K562 (cell line): ENCODE results near the gene NPC1. TPM values are rescaled to one million over a fixed set of nuclear protein-coding genes. Genes with fewer than 3 reads are reported as not detected.

Experiments
- ATAC-seq: fragments of 200-7000 bp; cut with Tn5 transposase; 3 replicates; pipeline ENCODE4 v1.9.1; 2020; ENCODE audit warnings: moderate library complexity
- BruUV-seq: library from RNA; stranded (reverse); fragments of 400-500 nt; replicated peaks from 2 replicates; lab custom pipeline; 2021; lab: Mats Ljungman, UMichigan
- CTCF ChIA-PET: fragments of 300-600 bp; formaldehyde crosslinking; extraction: SDS; loops from one replicate; lab custom pipeline; 2021; ENCODE audit warnings: low intra/inter-chr PET ratio; lab: Yijun Ruan, JAX
- POLR2A ChIA-PET: fragments of 300-600, 350-650 bp; sonication (Branson Sonifier 250); formaldehyde crosslinking; extraction: SDS; loops from one replicate; lab custom pipeline; 2021; ENCODE audit warnings: antibody characterized with exemption, inconsistent platforms; lab: Yijun Ruan, JAX
- DNase-seq, 4 experiments: peaks; one replicate each; pipeline versions ENCODE4 v3.0.0 to v3.0.0-alpha.2; 2011 to 2018; ENCODE audit warnings: low spot score in 3 of 4, mixed read lengths in 3 of 4; ENCODE audit errors: extremely low read depth in 1 of 4
- FAIRE-seq: peaks from 2 replicates; lab custom pipeline; 2011; peaks lifted over from hg19 to GRCh38; lab: Jason Lieb, UNC
- H2AFZ ChIP-seq: 2 replicates; pipeline ENCODE4 v1.6.0; 2011; ENCODE audit warnings: low read depth, low read length, control low read depth, inconsistent platforms
- H3K27ac ChIP-seq: fragments of 200-600 bp; 3 replicates; pipeline ENCODE4 v1.8.0; 2011; ENCODE audit warnings: low read depth, mild to moderate bottlenecking, control low read depth, inconsistent platforms, low read length, moderate library complexity, mixed read lengths; ENCODE audit errors: extremely low read depth
- H3K27me3 ChIP-seq, 2 experiments: fragments of 300-600 bp in 1 of 2; 2 replicates in 1 of 2; 3 replicates in 1 of 2; pipeline versions ENCODE4 v1.6.0 to v1.8.0; 2011; ENCODE audit warnings: inconsistent platforms in 2 of 2, low read length in 2 of 2, mild to moderate bottlenecking in 1 of 2, mixed read lengths in 1 of 2, moderate library complexity in 1 of 2; ENCODE audit not compliant: control insufficient read depth in 2 of 2, insufficient read depth in 2 of 2
- H3K36me3 ChIP-seq: fragments of 300-600 bp; 3 replicates; pipeline ENCODE4 v1.8.0; 2011; ENCODE audit warnings: mild to moderate bottlenecking, low read length, inconsistent platforms; ENCODE audit not compliant: control insufficient read depth, insufficient read depth
- H3K4me1 ChIP-seq, 2 experiments: fragments of 200-600 bp in 1 of 2; replicated peaks in 1 of 2; 2 replicates in 1 of 2; 3 replicates in 1 of 2; pipeline versions ENCODE4 v1.5.1 to v1.8.0; 2011; ENCODE audit warnings: inconsistent platforms in 2 of 2, low read length in 2 of 2, mild to moderate bottlenecking in 1 of 2, mixed read lengths in 1 of 2, moderate library complexity in 1 of 2; ENCODE audit not compliant: control insufficient read depth in 2 of 2, insufficient read depth in 2 of 2
- H3K4me2 ChIP-seq: 2 replicates; pipeline ENCODE4 v1.6.1; 2011; ENCODE audit warnings: low read length, control low read depth, inconsistent platforms, mixed read lengths; ENCODE audit not compliant: insufficient read depth
- H3K4me3 ChIP-seq: fragments of 200-600 bp; sonication (generic), shearing (Covaris generic); 2 replicates; pipeline ENCODE4 v1.5.1; 2016; ENCODE audit warnings: control low read depth, inconsistent platforms
- H3K79me2 ChIP-seq: fragments of 200-600 bp; 3 replicates; pipeline ENCODE4 v1.8.0; 2011; ENCODE audit warnings: low read length, inconsistent platforms; ENCODE audit not compliant: control insufficient read depth, insufficient read depth
- H3K9ac ChIP-seq, 2 experiments: 2 replicates each; pipeline versions ENCODE4 v1.6.0 to v1.6.1; 2011; ENCODE audit warnings: low read depth in 2 of 2, low read length in 2 of 2, control low read depth in 1 of 2, inconsistent platforms in 1 of 2, mild to moderate bottlenecking in 1 of 2, mixed read lengths in 1 of 2; ENCODE audit not compliant: insufficient read depth in 1 of 2
- H3K9me1 ChIP-seq: one replicate; pipeline ENCODE4 v1.6.0; 2011; ENCODE audit warnings: inconsistent platforms, mild to moderate bottlenecking, low read length, moderate library complexity; ENCODE audit not compliant: control insufficient read depth, insufficient read depth
- H3K9me3 ChIP-seq: replicated peaks from 2 replicates; pipeline ENCODE4 v1.5.1; 2011; ENCODE audit warnings: low read depth, low read length, inconsistent platforms; ENCODE audit not compliant: control insufficient read depth, insufficient read depth
- H4K20me1 ChIP-seq: replicated peaks from 2 replicates; pipeline ENCODE4 v1.6.1; 2011; ENCODE audit warnings: low read length, inconsistent platforms, mixed read lengths; ENCODE audit not compliant: control insufficient read depth, insufficient read depth
- CEBPG ChIP-seq, 3 experiments: fragments of 200-800 bp in 1 of 3; sonication (Bioruptor generic) in 1 of 3; sonication (generic) in 1 of 3; formaldehyde crosslinking in 1 of 3; IDR thresholded peaks in 2 of 3; conservative IDR thresholded peaks in 1 of 3; 2 replicates each; pipeline versions ENCODE4 v1.6.1 to v1.8.0; 2016 to 2022; ENCODE audit warnings: missing compliant biosample characterization in 2 of 3, missing genetic modification characterization in 2 of 3, mild to moderate bottlenecking in 1 of 3, missing genetic modification reagents in 1 of 3
- DNMT1 ChIP-seq: fragments of 450-650 bp; IDR thresholded peaks from 2 replicates; pipeline ENCODE4 v1.6.1; 2016; ENCODE audit warnings: antibody characterized with exemption, mild to moderate bottlenecking
- HCFC1 ChIP-seq: IDR thresholded peaks from 2 replicates; pipeline ENCODE4 v1.6.1; 2012; ENCODE audit warnings: low read depth, low read length, improper control_type of control experiment
- MTA1 ChIP-seq: fragments of 450-650 bp; IDR thresholded peaks from 2 replicates; pipeline ENCODE4 v1.6.1; 2017; ENCODE audit warnings: borderline replicate concordance
- NCOA2 ChIP-seq, 2 experiments: fragments of 450-650 bp; IDR thresholded peaks; 2 replicates each; pipeline ENCODE4 v1.6.1; 2018; ENCODE audit warnings: mild to moderate bottlenecking in 2 of 2, moderate library complexity in 1 of 2; ENCODE audit not compliant: partially characterized antibody in 2 of 2
- RBM22 ChIP-seq: fragments of 200-400 bp; formaldehyde crosslinking; IDR thresholded peaks from 2 replicates; pipeline ENCODE4 v1.6.1; 2018; ENCODE audit warnings: low read length, low read depth; ENCODE audit not compliant: poor library complexity, severe bottlenecking
- TCF7 ChIP-seq: sonication (generic); IDR thresholded peaks from 2 replicates; pipeline ENCODE4 v1.6.1; 2016; ENCODE audit warnings: antibody characterized with exemption, borderline replicate concordance
- WGBS: fragments of 100-300 bp; shearing (Covaris generic); methylation state at CpG from one replicate; pipeline ENCODE4 v1.1.6; 2016; ENCODE audit warnings: low coverage, mixed read lengths; ENCODE audit not compliant: insufficient coverage; ENCODE audit errors: missing lambda C conversion rate; 5-methylcytosine and 5-hydroxymethylcytosine counted together
- in situ Hi-C: fragments of 300-500 bp; cut with MboI; formaldehyde crosslinking; loops from 4 replicates; pipeline ENCODE4 v1.15.0; 2018; ENCODE audit warnings: inconsistent platforms, mixed read lengths
- intact Hi-C: fragments of 100-400 bp; cut with micrococcal nuclease; formaldehyde crosslinking; loops from 2 replicates; pipeline ENCODE4 v1.14.2; 2022
- polyA plus RNA-seq, 8 experiments: library from polyadenylated mRNA; depleted of rRNA in 4 of 8; stranded (reverse) in 5 of 8; unstranded in 3 of 8; fragments of >200 nt; fragmentation: Nextera tagmentation in 2 of 8; fragmentation: Illumina TruSeq in 1 of 8; extraction: Ambion mirVana in 2 of 8; extraction: Trizol in 1 of 8; gene quantifications; 2 replicates each; pipeline versions ENCODE4 v1.2.1 to v1.2.3, GENCODE V29; 2011 to 2014; ENCODE audit warnings: inconsistent platforms in 1 of 8, missing spikeins in 1 of 8
- total RNA-seq, 7 experiments: library from RNA; depleted of rRNA in 6 of 7; stranded (reverse); fragments of >200 nt in 6 of 7; fragmentation: Illumina TruSeq in 2 of 7; extraction: Trizol in 2 of 7; gene quantifications; 2 replicates each; pipeline versions ENCODE4 v1.2.1 to v1.2.3, GENCODE V29; 2011 to 2021; ENCODE audit warnings: low replicate concordance in 1 of 7

Gene NPC1
- total and polyA plus RNA-seq, 9 of the 15 experiments (the other 6 are each of a cell fraction or from before 2014, with no cell fraction given) = 17.1 to 45.9 (median 27.6) TPM

- H3K36me3 ChIP-seq = no peaks in the 10 kb centered on the region
- no peaks in the 10 kb centered on the region; a peak in 2 of 5 replicates for H3K4me1 ChIP-seq
- H3K27ac ChIP-seq = no peak overlapping the region
- DNase-seq = no peak
- no peaks in the 10 kb centered on the region for H3K79me2 ChIP-seq
- no TSS peak for BruUV-seq
- CTCF ChIA-PET = no interaction called here
- FAIRE-seq = no peak
- POLR2A ChIA-PET = no interaction called here
- H3K9me1 ChIP-seq = no peaks in the 10 kb centered on the region
- intact Hi-C loops = no loop called here
- ATAC-seq = no peak
- H3K4me2 ChIP-seq = no peak overlapping the region
- no peaks in the 10 kb centered on the region for H4K20me1 ChIP-seq
- no peak overlapping the region for H3K9ac ChIP-seq
- in situ Hi-C loops = no loop called here
- TF ChIP-seq DNMT1 = no peak
- TF ChIP-seq NCOA2 (IDR thresholded peaks at IDR 0.05; ENCODE audit: partially characterized antibody in 2 of 2) = no peak
- TF ChIP-seq CEBPG (CRISPR knock-in tag; IDR thresholded peaks at IDR 0.05) = no peak
- TF ChIP-seq CEBPG (tag; conservative IDR thresholded peaks at IDR 0.05 in 1 of 2, IDR thresholded peaks at IDR 0.05 in 1 of 2) = 0 out of 4 replicates have a peak, but pooled peaks of 1 of the 2 experiments have one; percentile 15
- no peak for TF ChIP-seq MTA1
- TF ChIP-seq HCFC1 = no peak
- TF ChIP-seq, all 486 proteins: peak for 1
- peaks cover 6 to 15% of the 10 kb centered on the region in 2 experiments; a peak in 3 of 5 replicates for H3K27me3 ChIP-seq
- H2AFZ ChIP-seq = no peak overlapping the region
- H3K9me3 ChIP-seq = no peaks in the 10 kb centered on the region
- 6% methylated on average over 3 of the region's 3 CpGs for WGBS
- no peak overlapping the region for H3K4me3 ChIP-seq
These were observed 48.4 kb upstream of the NPC1 start for GRCh38 chr18:23634692-23635091.

GRCh38 chr18:23632615-23633014 is 46.3 kb upstream of the NPC1 start:
- no peaks in the 10 kb centered on the region; a peak in 2 of 5 replicates for H3K4me1 ChIP-seq
- H3K79me2 ChIP-seq = no peaks in the 10 kb centered on the region
- DNase-seq = no peak
- no TSS peak for BruUV-seq
- intact Hi-C loops (no loop called here), in situ Hi-C loops (no loop called here)
- ChIA-PET CTCF (no interaction called here), POLR2A (interaction anchor here (0.9 kb wide), 1 partner anchor 15 kb away, joined by 4 read pairs; no protein-coding TSS in a partner anchor)
- H3K4me2 ChIP-seq = no peak overlapping the region
- no peak overlapping the region for H2AFZ ChIP-seq
- H3K9me3 ChIP-seq = no peaks in the 10 kb centered on the region
- no peak overlapping the region for H3K4me3 ChIP-seq
- no peak for ATAC-seq
- no peak for FAIRE-seq
- H3K27me3 ChIP-seq = peaks cover 0 to 16% of the 10 kb centered on the region in 2 experiments; a peak in 2 of 5 replicates
- TF ChIP-seq RBM22 = no peak
- TF ChIP-seq TCF7 = no peak
- H3K27ac ChIP-seq = no peak overlapping the region
- no peaks in the 10 kb centered on the region for H3K36me3 ChIP-seq
- 4% methylated on average over 1 of the region's 1 CpG for WGBS
- no peaks in the 10 kb centered on the region for H3K9me1 ChIP-seq
- no peak overlapping the region for H3K9ac ChIP-seq
- H4K20me1 ChIP-seq = no peaks in the 10 kb centered on the region
